Liver (tissue), 9 donors: Measurements from ENCODE around the gene KNG1. TPM values are rescaled to one million over a fixed set of nuclear protein-coding genes. Genes with fewer than 3 reads are reported as not detected.

Experiments used
- DNase-seq: peaks from one replicate; pipeline ENCODE4 v3.0.0-alpha.2; 2017; ENCODE audit warnings: low spot score
- H3K27ac ChIP-seq, 2 donors: one replicate each; pipeline ENCODE4 v1.7.0; 2013; ENCODE audit warnings: inconsistent platforms in 2 of 2, low read length in 2 of 2, control low read depth in 1 of 2, low read depth in 1 of 2, mild to moderate bottlenecking in 1 of 2
- H3K27me3 ChIP-seq, 4 donors: one replicate each; pipeline versions ENCODE4 v1.6.1 to v1.7.0; 2013; ENCODE audit warnings: low read length in 3 of 4, inconsistent platforms in 1 of 4, mild to moderate bottlenecking in 1 of 4, moderate library complexity in 1 of 4; ENCODE audit not compliant: control insufficient read depth in 4 of 4, insufficient read depth in 4 of 4
- H3K36me3 ChIP-seq, 4 donors: one replicate each; pipeline versions ENCODE4 v1.6.1 to v1.7.0; 2013; ENCODE audit warnings: low read length in 3 of 4, mild to moderate bottlenecking in 3 of 4, low read depth in 1 of 4, moderate library complexity in 1 of 4; ENCODE audit not compliant: control insufficient read depth in 4 of 4, insufficient read depth in 3 of 4
- H3K4me1 ChIP-seq, 4 donors: one replicate each; pipeline versions ENCODE4 v1.6.1 to v1.7.0; 2013; ENCODE audit warnings: low read length in 3 of 4, mild to moderate bottlenecking in 3 of 4, moderate library complexity in 1 of 4; ENCODE audit not compliant: control insufficient read depth in 4 of 4, insufficient read depth in 4 of 4
- H3K4me3 ChIP-seq, 3 donors: one replicate each; pipeline versions ENCODE4 v1.6.1 to v1.7.0; 2013; ENCODE audit warnings: low read length in 3 of 3, control low read depth in 1 of 3, low read depth in 1 of 3, mild to moderate bottlenecking in 1 of 3
- H3K9ac ChIP-seq, 2 donors: one replicate each; pipeline ENCODE4 v1.7.0; 2013; ENCODE audit warnings: low read length in 2 of 2, mild to moderate bottlenecking in 2 of 2, moderate library complexity in 2 of 2, control low read depth in 1 of 2, low read depth in 1 of 2
- H3K9me3 ChIP-seq, 4 donors: one replicate each; pipeline versions ENCODE4 v1.6.1 to v1.7.0; 2013; ENCODE audit warnings: low read length in 3 of 4; ENCODE audit not compliant: control insufficient read depth in 4 of 4
- EGR1 ChIP-seq, 2 donors: IDR thresholded peaks; 2 replicates each; pipeline ENCODE4 v1.6.1; 2016 to 2018; ENCODE audit warnings: antibody characterized with exemption in 2 of 2, low read depth in 2 of 2
- FOXA1 ChIP-seq: IDR thresholded peaks from 2 replicates; pipeline ENCODE4 v1.6.1; 2016; ENCODE audit warnings: antibody characterized with exemption
- FOXA2 ChIP-seq: IDR thresholded peaks from 2 replicates; pipeline ENCODE4 v1.6.1; 2016; ENCODE audit warnings: antibody characterized with exemption
- GABPA ChIP-seq, 2 donors: IDR thresholded peaks in 1 of 2; conservative IDR thresholded peaks in 1 of 2; 2 replicates each; pipeline ENCODE4 v1.6.1; 2016; ENCODE audit warnings: antibody characterized with exemption in 2 of 2, mild to moderate bottlenecking in 1 of 2, moderate library complexity in 1 of 2
- HNF4A ChIP-seq, 2 donors: conservative IDR thresholded peaks; 2 replicates each; pipeline ENCODE4 v1.6.1; 2016; ENCODE audit warnings: antibody characterized with exemption in 2 of 2, mild to moderate bottlenecking in 2 of 2
- HNF4G ChIP-seq: IDR thresholded peaks from 2 replicates; pipeline ENCODE4 v1.6.1; 2016; ENCODE audit warnings: antibody characterized with exemption
- JUND ChIP-seq, 2 donors: IDR thresholded peaks; 2 replicates each; pipeline ENCODE4 v1.6.1; 2016; ENCODE audit warnings: antibody characterized with exemption in 2 of 2
- NR2F2 ChIP-seq: IDR thresholded peaks from 2 replicates; pipeline ENCODE4 v1.6.1; 2016; ENCODE audit warnings: antibody characterized with exemption
- RAD21 ChIP-seq, 2 donors: IDR thresholded peaks; 2 replicates each; pipeline ENCODE4 v1.6.1; 2016; ENCODE audit warnings: antibody characterized with exemption in 2 of 2, mild to moderate bottlenecking in 2 of 2
- YY1 ChIP-seq: IDR thresholded peaks from 2 replicates; pipeline ENCODE4 v1.6.1; 2016; ENCODE audit warnings: antibody characterized with exemption, mild to moderate bottlenecking
- WGBS: extraction: QIAGEN DNeasy Blood & Tissue Kit; methylation state at CpG from one replicate; pipeline ENCODE4 v1.1.7; 2013; 5-methylcytosine and 5-hydroxymethylcytosine counted together
- polyA plus RNA-seq, 2 donors: library from polyadenylated mRNA; stranded (reverse) in 1 of 2; unstranded in 1 of 2; fragments of 200-250 nt in 1 of 2; fragments of >200 nt in 1 of 2; fragmentation: Nextera tagmentation in 1 of 2; extraction: Ambion mirVana in 1 of 2; gene quantifications; one replicate each; pipeline versions ENCODE4 v1.2.1 to v1.2.3, GENCODE V29; 2013 to 2015
- total RNA-seq, 2 donors: library from RNA; depleted of rRNA; stranded (reverse); fragments of >200 nt; gene quantifications; one replicate each; pipeline ENCODE4 v1.2.3, GENCODE V29; 2014
- TF ChIP-seq, protein P1 (sequence below): IDR thresholded peaks from 2 replicates; pipeline ENCODE4 v1.6.1; 2016; ENCODE audit warnings: antibody characterized with exemption, mild to moderate bottlenecking
- TF ChIP-seq, protein P2 (sequence below): IDR thresholded peaks from 2 replicates; pipeline ENCODE4 v1.6.1; 2016; ENCODE audit warnings: antibody characterized with exemption
- TF ChIP-seq, protein P3 (sequence below): fragments of 150-350 bp; IDR thresholded peaks from 2 replicates; pipeline ENCODE4 v1.5.1; 2017; ENCODE audit warnings: improper control_type of control experiment, low read depth, low read length; ENCODE audit not compliant: missing input control
- TF ChIP-seq, protein P4 (sequence below): IDR thresholded peaks from 2 replicates; pipeline ENCODE4 v1.6.1; 2016; ENCODE audit warnings: antibody characterized with exemption
- donor health status: healthy.
- donor health status: healthy.
- donor health status: healthy.
- donor health status: healthy.
- donor health status: healthy.

The KNG1 gene
- total and polyA plus RNA-seq, 4 donors: 605 to 918 (median 716) TPM

DNA sequence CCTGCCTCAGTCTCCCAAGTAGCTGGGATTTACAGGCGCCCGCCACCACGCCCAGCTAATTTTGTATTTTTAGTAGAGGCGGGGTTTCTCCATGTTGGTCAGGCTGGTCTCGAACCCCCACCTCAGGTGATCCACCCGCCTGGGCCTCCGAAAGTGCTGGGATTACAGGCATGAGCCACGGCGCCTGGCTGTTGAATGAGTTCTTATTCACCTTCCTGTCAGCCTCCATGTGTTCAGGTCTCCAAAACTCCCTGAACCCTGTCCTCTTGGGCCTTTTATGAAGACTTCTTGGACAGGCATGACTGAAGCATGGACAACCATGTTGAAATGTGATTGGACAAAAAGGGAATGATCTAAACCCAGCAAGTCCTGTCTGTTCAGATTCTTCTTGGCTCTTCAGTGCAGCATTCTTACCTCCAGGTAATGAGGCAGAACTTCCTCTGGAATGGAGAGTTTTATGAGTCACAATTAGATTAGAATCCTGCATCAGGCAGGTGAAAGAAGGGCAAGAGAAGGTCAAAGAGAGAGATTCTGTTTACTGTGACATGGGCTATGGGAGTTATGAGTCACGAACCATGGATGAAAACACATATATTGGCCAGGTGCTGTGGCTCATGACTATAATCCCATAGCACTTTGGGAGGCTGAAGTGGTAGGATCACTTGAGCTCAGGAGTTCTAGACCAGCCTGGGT, 43.1 kb downstream of the KNG1 start:
- Histone ChIP-seq H3K27me3 (no peaks in the 10 kb centered on the region), H3K36me3 (no peaks in the 10 kb centered on the region), H3K9ac (no peak overlapping the region), H3K27ac (no peak overlapping the region), H3K4me3 (no peak overlapping the region), H3K4me1 (no peaks in the 10 kb centered on the region), H3K9me3 (no peaks in the 10 kb centered on the region)
- no peak for DNase-seq
- 97% methylated on average over 10 of the region's 10 CpGs for WGBS
- TF ChIP-seq RAD21 (IDR thresholded peaks at IDR 0.05) (no peak), FOXA1 (no peak)
- TF ChIP-seq, protein P1, sequence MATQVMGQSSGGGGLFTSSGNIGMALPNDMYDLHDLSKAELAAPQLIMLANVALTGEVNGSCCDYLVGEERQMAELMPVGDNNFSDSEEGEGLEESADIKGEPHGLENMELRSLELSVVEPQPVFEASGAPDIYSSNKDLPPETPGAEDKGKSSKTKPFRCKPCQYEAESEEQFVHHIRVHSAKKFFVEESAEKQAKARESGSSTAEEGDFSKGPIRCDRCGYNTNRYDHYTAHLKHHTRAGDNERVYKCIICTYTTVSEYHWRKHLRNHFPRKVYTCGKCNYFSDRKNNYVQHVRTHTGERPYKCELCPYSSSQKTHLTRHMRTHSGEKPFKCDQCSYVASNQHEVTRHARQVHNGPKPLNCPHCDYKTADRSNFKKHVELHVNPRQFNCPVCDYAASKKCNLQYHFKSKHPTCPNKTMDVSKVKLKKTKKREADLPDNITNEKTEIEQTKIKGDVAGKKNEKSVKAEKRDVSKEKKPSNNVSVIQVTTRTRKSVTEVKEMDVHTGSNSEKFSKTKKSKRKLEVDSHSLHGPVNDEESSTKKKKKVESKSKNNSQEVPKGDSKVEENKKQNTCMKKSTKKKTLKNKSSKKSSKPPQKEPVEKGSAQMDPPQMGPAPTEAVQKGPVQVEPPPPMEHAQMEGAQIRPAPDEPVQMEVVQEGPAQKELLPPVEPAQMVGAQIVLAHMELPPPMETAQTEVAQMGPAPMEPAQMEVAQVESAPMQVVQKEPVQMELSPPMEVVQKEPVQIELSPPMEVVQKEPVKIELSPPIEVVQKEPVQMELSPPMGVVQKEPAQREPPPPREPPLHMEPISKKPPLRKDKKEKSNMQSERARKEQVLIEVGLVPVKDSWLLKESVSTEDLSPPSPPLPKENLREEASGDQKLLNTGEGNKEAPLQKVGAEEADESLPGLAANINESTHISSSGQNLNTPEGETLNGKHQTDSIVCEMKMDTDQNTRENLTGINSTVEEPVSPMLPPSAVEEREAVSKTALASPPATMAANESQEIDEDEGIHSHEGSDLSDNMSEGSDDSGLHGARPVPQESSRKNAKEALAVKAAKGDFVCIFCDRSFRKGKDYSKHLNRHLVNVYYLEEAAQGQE: no peak

DNA sequence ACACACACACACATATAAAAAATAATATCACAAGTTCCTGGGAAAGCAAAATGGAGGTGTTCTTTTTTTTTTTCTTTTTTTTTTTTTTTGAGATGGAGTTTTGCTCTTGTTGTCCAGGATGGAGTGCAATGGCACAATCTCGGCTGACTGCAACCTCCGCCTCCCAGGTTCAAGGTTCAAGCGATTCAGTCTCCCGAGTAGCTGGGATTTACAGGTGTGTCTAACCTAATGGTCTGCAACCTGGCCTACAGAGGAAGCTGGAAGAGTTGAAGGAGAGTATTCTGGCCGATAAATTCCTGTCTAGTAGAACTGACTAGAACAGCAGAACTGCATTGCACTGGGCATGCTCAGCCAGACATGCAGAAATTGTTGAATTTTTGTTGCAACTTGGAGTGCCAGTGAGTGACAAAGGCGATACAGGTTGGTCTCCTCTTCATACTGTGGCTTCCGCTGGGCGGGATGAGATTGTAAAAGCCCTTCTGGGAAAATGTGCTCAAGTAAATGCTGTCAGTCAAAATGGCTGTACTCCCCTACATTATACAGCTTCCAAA, 43.8 kb downstream of the KNG1 start:
- TF ChIP-seq, protein P2, sequence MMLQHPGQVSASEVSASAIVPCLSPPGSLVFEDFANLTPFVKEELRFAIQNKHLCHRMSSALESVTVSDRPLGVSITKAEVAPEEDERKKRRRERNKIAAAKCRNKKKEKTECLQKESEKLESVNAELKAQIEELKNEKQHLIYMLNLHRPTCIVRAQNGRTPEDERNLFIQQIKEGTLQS: no peak
- TF ChIP-seq FOXA1 (no peak), HNF4A (conservative IDR thresholded peaks at IDR 0.05) (peak; percentile 24 to 53)
- TF ChIP-seq, protein P3, sequence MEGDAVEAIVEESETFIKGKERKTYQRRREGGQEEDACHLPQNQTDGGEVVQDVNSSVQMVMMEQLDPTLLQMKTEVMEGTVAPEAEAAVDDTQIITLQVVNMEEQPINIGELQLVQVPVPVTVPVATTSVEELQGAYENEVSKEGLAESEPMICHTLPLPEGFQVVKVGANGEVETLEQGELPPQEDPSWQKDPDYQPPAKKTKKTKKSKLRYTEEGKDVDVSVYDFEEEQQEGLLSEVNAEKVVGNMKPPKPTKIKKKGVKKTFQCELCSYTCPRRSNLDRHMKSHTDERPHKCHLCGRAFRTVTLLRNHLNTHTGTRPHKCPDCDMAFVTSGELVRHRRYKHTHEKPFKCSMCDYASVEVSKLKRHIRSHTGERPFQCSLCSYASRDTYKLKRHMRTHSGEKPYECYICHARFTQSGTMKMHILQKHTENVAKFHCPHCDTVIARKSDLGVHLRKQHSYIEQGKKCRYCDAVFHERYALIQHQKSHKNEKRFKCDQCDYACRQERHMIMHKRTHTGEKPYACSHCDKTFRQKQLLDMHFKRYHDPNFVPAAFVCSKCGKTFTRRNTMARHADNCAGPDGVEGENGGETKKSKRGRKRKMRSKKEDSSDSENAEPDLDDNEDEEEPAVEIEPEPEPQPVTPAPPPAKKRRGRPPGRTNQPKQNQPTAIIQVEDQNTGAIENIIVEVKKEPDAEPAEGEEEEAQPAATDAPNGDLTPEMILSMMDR: no peak
- Histone ChIP-seq H3K9me3 (no peaks in the 10 kb centered on the region), H3K27ac (no peak overlapping the region), H3K4me1 (no peaks in the 10 kb centered on the region), H3K9ac (no peak overlapping the region), H3K36me3 (no peaks in the 10 kb centered on the region), H3K27me3 (no peaks in the 10 kb centered on the region), H3K4me3 (no peak overlapping the region)
- no peak for DNase-seq
- 64% methylated on average over 8 of the region's 8 CpGs for WGBS

DNA sequence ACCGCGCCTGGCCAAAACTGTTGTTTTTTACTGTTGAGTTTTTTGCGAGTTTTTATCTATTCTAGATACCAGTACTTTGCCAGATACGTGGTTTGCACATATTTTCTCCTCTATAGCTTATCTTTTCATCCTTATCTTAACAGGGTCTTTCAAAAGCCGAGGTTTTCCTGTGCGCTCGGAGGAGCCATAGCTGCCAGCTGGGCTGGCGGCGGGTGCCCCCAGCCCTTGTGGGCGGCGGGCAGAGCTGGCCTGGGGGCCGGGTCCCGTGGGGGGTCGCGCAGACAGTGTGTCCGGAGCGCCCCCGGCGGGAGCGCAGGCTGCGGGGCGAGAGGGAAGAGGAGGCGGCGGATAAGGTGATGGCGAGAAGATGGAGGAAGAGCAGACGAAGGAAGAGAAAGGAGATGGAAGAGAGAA, 55.1 kb downstream of the KNG1 start:
- H3K27ac ChIP-seq: peak overlapping the region in 1 of 2 donors; percentile 47
- peak overlapping the region; percentile 15 to 42 for H3K9ac ChIP-seq
- WGBS: 21% methylated on average over 26 of the region's 26 CpGs
- TF ChIP-seq EGR1 (IDR thresholded peaks at IDR 0.05; ENCODE audit: low read depth in 2 of 2) (no peak), JUND (IDR thresholded peaks at IDR 0.05) (no peak), GABPA (IDR thresholded peaks at IDR 0.05 in 1 of 2, conservative IDR thresholded peaks at IDR 0.05 in 1 of 2) (no peak), FOXA2 (no peak), YY1 (no peak), HNF4A (conservative IDR thresholded peaks at IDR 0.05) (no peak), HNF4G (no peak), RAD21 (IDR thresholded peaks at IDR 0.05) (no peak), NR2F2 (no peak)
- TF ChIP-seq, protein P4, sequence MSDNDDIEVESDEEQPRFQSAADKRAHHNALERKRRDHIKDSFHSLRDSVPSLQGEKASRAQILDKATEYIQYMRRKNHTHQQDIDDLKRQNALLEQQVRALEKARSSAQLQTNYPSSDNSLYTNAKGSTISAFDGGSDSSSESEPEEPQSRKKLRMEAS: no peak
- TF ChIP-seq, protein P2: no peak
- TF ChIP-seq, protein P1: no peak

More for the DNA sequence above, 55.1 kb downstream of the KNG1 start:
- no peaks in the 10 kb centered on the region for H3K36me3 ChIP-seq
- no peaks in the 10 kb centered on the region for H3K9me3 ChIP-seq
- no peaks in the 10 kb centered on the region for H3K27me3 ChIP-seq
- DNase-seq: no peak
- H3K4me3 ChIP-seq: peak overlapping the region; percentile 47 to 49 (median 47)
- H3K4me1 ChIP-seq: peaks cover 0 to 5% (median 2%) of the 10 kb centered on the region in 4 donors
